Liver (tissue), 9 donors: ENCODE data around the gene FXYD2. TPM values are rescaled to one million over a fixed set of nuclear protein-coding genes. Genes with fewer than 3 reads are reported as not detected.

ENCODE experiments used
- DNase-seq: peaks from one replicate; pipeline ENCODE4 v3.0.0-alpha.2; 2017; ENCODE audit warnings: low spot score
- H3K27ac ChIP-seq, 2 donors: one replicate each; pipeline ENCODE4 v1.7.0; 2013; ENCODE audit warnings: inconsistent platforms in 2 of 2, low read length in 2 of 2, control low read depth in 1 of 2, low read depth in 1 of 2, mild to moderate bottlenecking in 1 of 2
- H3K27me3 ChIP-seq, 4 donors: one replicate each; pipeline versions ENCODE4 v1.6.1 to v1.7.0; 2013; ENCODE audit warnings: low read length in 3 of 4, inconsistent platforms in 1 of 4, mild to moderate bottlenecking in 1 of 4, moderate library complexity in 1 of 4; ENCODE audit not compliant: control insufficient read depth in 4 of 4, insufficient read depth in 4 of 4
- H3K36me3 ChIP-seq, 4 donors: one replicate each; pipeline versions ENCODE4 v1.6.1 to v1.7.0; 2013; ENCODE audit warnings: low read length in 3 of 4, mild to moderate bottlenecking in 3 of 4, low read depth in 1 of 4, moderate library complexity in 1 of 4; ENCODE audit not compliant: control insufficient read depth in 4 of 4, insufficient read depth in 3 of 4
- H3K4me1 ChIP-seq, 4 donors: one replicate each; pipeline versions ENCODE4 v1.6.1 to v1.7.0; 2013; ENCODE audit warnings: low read length in 3 of 4, mild to moderate bottlenecking in 3 of 4, moderate library complexity in 1 of 4; ENCODE audit not compliant: control insufficient read depth in 4 of 4, insufficient read depth in 4 of 4
- H3K4me3 ChIP-seq, 3 donors: one replicate each; pipeline versions ENCODE4 v1.6.1 to v1.7.0; 2013; ENCODE audit warnings: low read length in 3 of 3, control low read depth in 1 of 3, low read depth in 1 of 3, mild to moderate bottlenecking in 1 of 3
- H3K9ac ChIP-seq, 2 donors: one replicate each; pipeline ENCODE4 v1.7.0; 2013; ENCODE audit warnings: low read length in 2 of 2, mild to moderate bottlenecking in 2 of 2, moderate library complexity in 2 of 2, control low read depth in 1 of 2, low read depth in 1 of 2
- H3K9me3 ChIP-seq, 4 donors: one replicate each; pipeline versions ENCODE4 v1.6.1 to v1.7.0; 2013; ENCODE audit warnings: low read length in 3 of 4; ENCODE audit not compliant: control insufficient read depth in 4 of 4
- EGR1 ChIP-seq, 2 donors: IDR thresholded peaks; 2 replicates each; pipeline ENCODE4 v1.6.1; 2016 to 2018; ENCODE audit warnings: antibody characterized with exemption in 2 of 2, low read depth in 2 of 2
- FOXA1 ChIP-seq: IDR thresholded peaks from 2 replicates; pipeline ENCODE4 v1.6.1; 2016; ENCODE audit warnings: antibody characterized with exemption
- FOXA2 ChIP-seq: IDR thresholded peaks from 2 replicates; pipeline ENCODE4 v1.6.1; 2016; ENCODE audit warnings: antibody characterized with exemption
- GABPA ChIP-seq, 2 donors: IDR thresholded peaks in 1 of 2; conservative IDR thresholded peaks in 1 of 2; 2 replicates each; pipeline ENCODE4 v1.6.1; 2016; ENCODE audit warnings: antibody characterized with exemption in 2 of 2, mild to moderate bottlenecking in 1 of 2, moderate library complexity in 1 of 2
- HNF4A ChIP-seq, 2 donors: conservative IDR thresholded peaks; 2 replicates each; pipeline ENCODE4 v1.6.1; 2016; ENCODE audit warnings: antibody characterized with exemption in 2 of 2, mild to moderate bottlenecking in 2 of 2
- HNF4G ChIP-seq: IDR thresholded peaks from 2 replicates; pipeline ENCODE4 v1.6.1; 2016; ENCODE audit warnings: antibody characterized with exemption
- JUND ChIP-seq, 2 donors: IDR thresholded peaks; 2 replicates each; pipeline ENCODE4 v1.6.1; 2016; ENCODE audit warnings: antibody characterized with exemption in 2 of 2
- NR2F2 ChIP-seq: IDR thresholded peaks from 2 replicates; pipeline ENCODE4 v1.6.1; 2016; ENCODE audit warnings: antibody characterized with exemption
- RAD21 ChIP-seq, 2 donors: IDR thresholded peaks; 2 replicates each; pipeline ENCODE4 v1.6.1; 2016; ENCODE audit warnings: antibody characterized with exemption in 2 of 2, mild to moderate bottlenecking in 2 of 2
- RXRA ChIP-seq, 2 donors: IDR thresholded peaks; 2 replicates each; pipeline ENCODE4 v1.6.1; 2017 to 2018; ENCODE audit warnings: antibody characterized with exemption in 2 of 2, mild to moderate bottlenecking in 1 of 2
- SP1 ChIP-seq: IDR thresholded peaks from 2 replicates; pipeline ENCODE4 v1.6.1; 2018; ENCODE audit warnings: antibody characterized with exemption, mild to moderate bottlenecking
- TAF1 ChIP-seq: conservative IDR thresholded peaks from 2 replicates; pipeline ENCODE4 v1.6.1; 2016; ENCODE audit warnings: antibody characterized with exemption, mild to moderate bottlenecking
- YY1 ChIP-seq: IDR thresholded peaks from 2 replicates; pipeline ENCODE4 v1.6.1; 2016; ENCODE audit warnings: antibody characterized with exemption, mild to moderate bottlenecking
- WGBS: extraction: QIAGEN DNeasy Blood & Tissue Kit; methylation state at CpG from one replicate; pipeline ENCODE4 v1.1.7; 2013; 5-methylcytosine and 5-hydroxymethylcytosine counted together
- polyA plus RNA-seq, 2 donors: library from polyadenylated mRNA; stranded (reverse) in 1 of 2; unstranded in 1 of 2; fragments of 200-250 nt in 1 of 2; fragments of >200 nt in 1 of 2; fragmentation: Nextera tagmentation in 1 of 2; extraction: Ambion mirVana in 1 of 2; gene quantifications; one replicate each; pipeline versions ENCODE4 v1.2.1 to v1.2.3, GENCODE V29; 2013 to 2015
- total RNA-seq, 2 donors: library from RNA; depleted of rRNA; stranded (reverse); fragments of >200 nt; gene quantifications; one replicate each; pipeline ENCODE4 v1.2.3, GENCODE V29; 2014
- TF ChIP-seq, protein P1 (sequence below): IDR thresholded peaks from 2 replicates; pipeline ENCODE4 v1.6.1; 2016; ENCODE audit warnings: antibody characterized with exemption, mild to moderate bottlenecking
- TF ChIP-seq, protein P2 (sequence below): IDR thresholded peaks from 2 replicates; pipeline ENCODE4 v1.6.1; 2016; ENCODE audit warnings: antibody characterized with exemption
- TF ChIP-seq, protein P3 (sequence below): IDR thresholded peaks from 2 replicates; pipeline ENCODE4 v1.6.1; 2016; ENCODE audit warnings: antibody characterized with exemption
- TF ChIP-seq, protein P4 (sequence below): IDR thresholded peaks from 2 replicates; pipeline ENCODE4 v1.6.1; 2016; ENCODE audit warnings: antibody characterized with exemption
- TF ChIP-seq, protein P5 (sequence below): fragments of 150-350 bp; IDR thresholded peaks from 2 replicates; pipeline ENCODE4 v1.5.1; 2017; ENCODE audit warnings: improper control_type of control experiment, low read depth, low read length; ENCODE audit not compliant: missing input control
- donor health status: healthy.
- donor health status: healthy.
- donor health status: healthy.
- donor health status: healthy.
- donor health status: healthy.

The FXYD2 gene
- total and polyA plus RNA-seq, 4 donors = 20.2 to 105 (median 41.8) TPM

DNA sequence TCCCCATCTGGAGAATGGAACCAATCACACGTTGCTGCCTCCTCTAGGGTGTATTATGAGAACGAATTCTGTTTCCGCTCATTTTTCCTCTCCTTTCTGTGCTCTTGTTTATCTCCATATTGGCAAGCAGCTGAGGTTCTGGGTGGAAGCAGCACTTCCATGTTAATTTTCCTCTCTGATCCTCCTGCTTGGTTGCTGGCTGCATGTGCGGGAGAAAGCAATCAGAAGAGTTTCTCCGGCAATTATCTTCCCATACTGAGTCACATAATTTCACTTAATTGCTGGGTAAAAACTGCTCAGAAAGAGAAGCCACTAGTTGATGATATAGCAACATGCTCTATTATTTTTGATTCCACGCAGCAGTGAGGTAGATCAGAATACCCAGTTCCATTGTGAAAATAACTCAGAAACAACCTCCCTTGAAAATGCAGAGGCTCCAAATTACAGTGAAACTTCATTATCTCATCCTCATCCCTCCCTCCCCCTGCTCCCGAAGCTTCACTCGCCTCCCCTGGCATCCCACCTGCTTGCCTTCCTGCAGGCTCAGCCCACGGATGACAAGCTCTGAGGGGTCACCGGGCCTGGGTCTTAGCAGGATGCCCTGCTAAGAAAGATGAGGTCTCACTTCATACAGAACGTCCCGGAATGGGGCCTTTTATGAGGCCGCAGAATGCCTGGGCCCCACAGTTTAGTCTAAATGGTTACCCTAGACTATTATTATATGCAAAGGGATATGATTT lies 31.5 kb upstream of the FXYD2 start:
- peaks cover 0 to 3% (median 0%) of the 10 kb centered on the region in 4 donors for H3K27me3 ChIP-seq
- no peak overlapping the region for H3K27ac ChIP-seq
- no peak for DNase-seq
- TF ChIP-seq NR2F2 (no peak), EGR1 (IDR thresholded peaks at IDR 0.05; ENCODE audit: low read depth in 2 of 2) (no peak), GABPA (IDR thresholded peaks at IDR 0.05 in 1 of 2, conservative IDR thresholded peaks at IDR 0.05 in 1 of 2) (no peak), RAD21 (IDR thresholded peaks at IDR 0.05) (no peak), SP1 (no peak), HNF4A (conservative IDR thresholded peaks at IDR 0.05) (no peak), FOXA2 (no peak), FOXA1 (no peak), HNF4G (no peak), RXRA (IDR thresholded peaks at IDR 0.05) (no peak), TAF1 (no peak), YY1 (no peak), JUND (IDR thresholded peaks at IDR 0.05) (no peak)
- TF ChIP-seq, protein P1, sequence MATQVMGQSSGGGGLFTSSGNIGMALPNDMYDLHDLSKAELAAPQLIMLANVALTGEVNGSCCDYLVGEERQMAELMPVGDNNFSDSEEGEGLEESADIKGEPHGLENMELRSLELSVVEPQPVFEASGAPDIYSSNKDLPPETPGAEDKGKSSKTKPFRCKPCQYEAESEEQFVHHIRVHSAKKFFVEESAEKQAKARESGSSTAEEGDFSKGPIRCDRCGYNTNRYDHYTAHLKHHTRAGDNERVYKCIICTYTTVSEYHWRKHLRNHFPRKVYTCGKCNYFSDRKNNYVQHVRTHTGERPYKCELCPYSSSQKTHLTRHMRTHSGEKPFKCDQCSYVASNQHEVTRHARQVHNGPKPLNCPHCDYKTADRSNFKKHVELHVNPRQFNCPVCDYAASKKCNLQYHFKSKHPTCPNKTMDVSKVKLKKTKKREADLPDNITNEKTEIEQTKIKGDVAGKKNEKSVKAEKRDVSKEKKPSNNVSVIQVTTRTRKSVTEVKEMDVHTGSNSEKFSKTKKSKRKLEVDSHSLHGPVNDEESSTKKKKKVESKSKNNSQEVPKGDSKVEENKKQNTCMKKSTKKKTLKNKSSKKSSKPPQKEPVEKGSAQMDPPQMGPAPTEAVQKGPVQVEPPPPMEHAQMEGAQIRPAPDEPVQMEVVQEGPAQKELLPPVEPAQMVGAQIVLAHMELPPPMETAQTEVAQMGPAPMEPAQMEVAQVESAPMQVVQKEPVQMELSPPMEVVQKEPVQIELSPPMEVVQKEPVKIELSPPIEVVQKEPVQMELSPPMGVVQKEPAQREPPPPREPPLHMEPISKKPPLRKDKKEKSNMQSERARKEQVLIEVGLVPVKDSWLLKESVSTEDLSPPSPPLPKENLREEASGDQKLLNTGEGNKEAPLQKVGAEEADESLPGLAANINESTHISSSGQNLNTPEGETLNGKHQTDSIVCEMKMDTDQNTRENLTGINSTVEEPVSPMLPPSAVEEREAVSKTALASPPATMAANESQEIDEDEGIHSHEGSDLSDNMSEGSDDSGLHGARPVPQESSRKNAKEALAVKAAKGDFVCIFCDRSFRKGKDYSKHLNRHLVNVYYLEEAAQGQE = no peak
- TF ChIP-seq, protein P2, sequence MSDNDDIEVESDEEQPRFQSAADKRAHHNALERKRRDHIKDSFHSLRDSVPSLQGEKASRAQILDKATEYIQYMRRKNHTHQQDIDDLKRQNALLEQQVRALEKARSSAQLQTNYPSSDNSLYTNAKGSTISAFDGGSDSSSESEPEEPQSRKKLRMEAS = no peak
- TF ChIP-seq, protein P3, sequence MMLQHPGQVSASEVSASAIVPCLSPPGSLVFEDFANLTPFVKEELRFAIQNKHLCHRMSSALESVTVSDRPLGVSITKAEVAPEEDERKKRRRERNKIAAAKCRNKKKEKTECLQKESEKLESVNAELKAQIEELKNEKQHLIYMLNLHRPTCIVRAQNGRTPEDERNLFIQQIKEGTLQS = no peak
- TF ChIP-seq, protein P4, sequence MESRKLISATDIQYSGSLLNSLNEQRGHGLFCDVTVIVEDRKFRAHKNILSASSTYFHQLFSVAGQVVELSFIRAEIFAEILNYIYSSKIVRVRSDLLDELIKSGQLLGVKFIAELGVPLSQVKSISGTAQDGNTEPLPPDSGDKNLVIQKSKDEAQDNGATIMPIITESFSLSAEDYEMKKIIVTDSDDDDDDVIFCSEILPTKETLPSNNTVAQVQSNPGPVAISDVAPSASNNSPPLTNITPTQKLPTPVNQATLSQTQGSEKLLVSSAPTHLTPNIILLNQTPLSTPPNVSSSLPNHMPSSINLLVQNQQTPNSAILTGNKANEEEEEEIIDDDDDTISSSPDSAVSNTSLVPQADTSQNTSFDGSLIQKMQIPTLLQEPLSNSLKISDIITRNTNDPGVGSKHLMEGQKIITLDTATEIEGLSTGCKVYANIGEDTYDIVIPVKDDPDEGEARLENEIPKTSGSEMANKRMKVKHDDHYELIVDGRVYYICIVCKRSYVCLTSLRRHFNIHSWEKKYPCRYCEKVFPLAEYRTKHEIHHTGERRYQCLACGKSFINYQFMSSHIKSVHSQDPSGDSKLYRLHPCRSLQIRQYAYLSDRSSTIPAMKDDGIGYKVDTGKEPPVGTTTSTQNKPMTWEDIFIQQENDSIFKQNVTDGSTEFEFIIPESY = no peak
- TF ChIP-seq, protein P5, sequence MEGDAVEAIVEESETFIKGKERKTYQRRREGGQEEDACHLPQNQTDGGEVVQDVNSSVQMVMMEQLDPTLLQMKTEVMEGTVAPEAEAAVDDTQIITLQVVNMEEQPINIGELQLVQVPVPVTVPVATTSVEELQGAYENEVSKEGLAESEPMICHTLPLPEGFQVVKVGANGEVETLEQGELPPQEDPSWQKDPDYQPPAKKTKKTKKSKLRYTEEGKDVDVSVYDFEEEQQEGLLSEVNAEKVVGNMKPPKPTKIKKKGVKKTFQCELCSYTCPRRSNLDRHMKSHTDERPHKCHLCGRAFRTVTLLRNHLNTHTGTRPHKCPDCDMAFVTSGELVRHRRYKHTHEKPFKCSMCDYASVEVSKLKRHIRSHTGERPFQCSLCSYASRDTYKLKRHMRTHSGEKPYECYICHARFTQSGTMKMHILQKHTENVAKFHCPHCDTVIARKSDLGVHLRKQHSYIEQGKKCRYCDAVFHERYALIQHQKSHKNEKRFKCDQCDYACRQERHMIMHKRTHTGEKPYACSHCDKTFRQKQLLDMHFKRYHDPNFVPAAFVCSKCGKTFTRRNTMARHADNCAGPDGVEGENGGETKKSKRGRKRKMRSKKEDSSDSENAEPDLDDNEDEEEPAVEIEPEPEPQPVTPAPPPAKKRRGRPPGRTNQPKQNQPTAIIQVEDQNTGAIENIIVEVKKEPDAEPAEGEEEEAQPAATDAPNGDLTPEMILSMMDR = no peak
- H3K36me3 ChIP-seq = no peaks in the 10 kb centered on the region
- no peak overlapping the region for H3K4me3 ChIP-seq
- no peak overlapping the region for H3K9ac ChIP-seq
- peaks cover 0 to 5% (median 3%) of the 10 kb centered on the region in 4 donors for H3K9me3 ChIP-seq
- peaks cover 0 to 5% (median 0%) of the 10 kb centered on the region in 4 donors for H3K4me1 ChIP-seq
- 85% methylated on average over 13 of the region's 13 CpGs for WGBS
